ENCODE measurements around the gene FERMT2. TPM values are rescaled to one million over a fixed set of nuclear protein-coding genes. Genes with fewer than 3 reads are reported as not detected.

FERMT2 gene
- total and polyA plus RNA-seq, 8 donors, result 10.4 to 27.9 (median 16.6) TPM

- H3K4me3 ChIP-seq, result peak overlapping the region; percentile 68 to 94 (median 78)
- peak in 4 of 6 donors; percentile 35 to 54 (median 47) for DNase-seq
- WGBS, 2 donors, result 3 to 4% methylated on average over 15 of the region's 15 CpGs
- TF ChIP-seq CTCF (IDR thresholded peaks at IDR 0.05), result peak in 1 of 4 donors; percentile 29
- H3K9me3 ChIP-seq, result no peaks in the 10 kb centered on the region
- H3K36me3 ChIP-seq, result no peaks in the 10 kb centered on the region
- peak overlapping the region; percentile 64 to 97 (median 90) for H3K27ac ChIP-seq
- H3K4me1 ChIP-seq, result peaks cover 0 to 16% (median 7%) of the 10 kb centered on the region in 3 donors
- no peaks in the 10 kb centered on the region for H3K27me3 ChIP-seq
- intact Hi-C loops (cut with DNase I), result no loop called here
- no peak for FAIRE-seq
- ATAC-seq, result peak; percentile 62 to 74 (median 64)
These were observed 1.1 kb upstream of the FERMT2 start for GRCh38 chr14:52951681-52952554.

- no peaks in the 10 kb centered on the region for H3K36me3 ChIP-seq
- peaks cover 0 to 16% (median 7%) of the 10 kb centered on the region in 3 donors for H3K4me1 ChIP-seq
- ATAC-seq (peak; percentile 38 to 67 (median 51)), FAIRE-seq (no peak), DNase-seq (peak; percentile 24 to 81 (median 55))
- H3K27ac ChIP-seq, result peak overlapping the region; percentile 75 to 97 (median 95)
- intact Hi-C loops (cut with DNase I), result no loop called here
- H3K4me3 ChIP-seq, result peak overlapping the region; percentile 81 to 94 (median 86)
- no peaks in the 10 kb centered on the region for H3K9me3 ChIP-seq
- peak in 1 of 4 donors; percentile 6 for TF ChIP-seq CTCF (IDR thresholded peaks at IDR 0.05)
- WGBS, 2 donors, result 0% methylated on average over 45 to 56 of the region's 56 CpGs
- no peaks in the 10 kb centered on the region for H3K27me3 ChIP-seq
These were observed 396 bp downstream of the FERMT2 start for GRCh38 chr14:52950410-52950897.

GRCh38 chr14:52949711-52950409 lies 990 bp downstream of the FERMT2 start:
- intact Hi-C loops (cut with DNase I), result no loop called here
- H3K9me3 ChIP-seq, result no peaks in the 10 kb centered on the region
- FAIRE-seq (no peak), ATAC-seq (peak in 2 of 4 donors; percentile 43 to 48), DNase-seq (no peak)
- no peaks in the 10 kb centered on the region for H3K27me3 ChIP-seq
- WGBS, 2 donors, result 1 to 2% methylated on average over 24 of the region's 24 CpGs
- peak overlapping the region; percentile 75 to 97 (median 95) for H3K27ac ChIP-seq
- H3K4me3 ChIP-seq, result peak overlapping the region; percentile 81 to 94 (median 86)
- H3K36me3 ChIP-seq, result no peaks in the 10 kb centered on the region
- peaks cover 0 to 16% (median 7%) of the 10 kb centered on the region in 3 donors for H3K4me1 ChIP-seq
- TF ChIP-seq CTCF (IDR thresholded peaks at IDR 0.05), result no peak

GRCh38 chr14:52949249-52949648 lies 1.6 kb downstream of the FERMT2 start:
- TF ChIP-seq CTCF (IDR thresholded peaks at IDR 0.05), result no peak
- H3K4me3 ChIP-seq, result peak overlapping the region in 3 of 4 donors; percentile 81 to 94 (median 84)
- H3K27ac ChIP-seq, result peak overlapping the region in 1 of 4 donors; percentile 97
- peaks cover 0 to 16% (median 7%) of the 10 kb centered on the region in 3 donors for H3K4me1 ChIP-seq
- H3K9me3 ChIP-seq, result no peaks in the 10 kb centered on the region
- H3K36me3 ChIP-seq, result no peaks in the 10 kb centered on the region
- DNase-seq (no peak), FAIRE-seq (no peak), ATAC-seq (no peak)
- 12 to 13% methylated on average over 2 of the region's 2 CpGs for WGBS, 2 donors
- intact Hi-C loops (cut with DNase I), result no loop called here
- no peaks in the 10 kb centered on the region for H3K27me3 ChIP-seq
